KMS-11 (cell line): Measurements from ENCODE around the gene ALG2.
"Not testable (repeated sequence)": the region's sequence is repeated elsewhere in the genome, so short reads cannot be mapped to it uniquely, and the experiment has no call there.

ENCODE experiments used
- H2AFZ ChIP-seq: fragments of 200-600 bp; sonication (generic); 2 replicates; pipeline ENCODE4 v1.6.1; 2016; ENCODE audit warnings: antibody characterized with exemption, mixed run types, low read depth
- H3K27ac ChIP-seq: fragments of 200-600 bp; sonication (generic); 2 replicates; pipeline ENCODE4 v1.6.1; 2016; ENCODE audit warnings: mild to moderate bottlenecking, mixed run types
- H3K27me3 ChIP-seq: fragments of 200-600 bp; sonication (generic); 2 replicates; pipeline ENCODE4 v1.6.1; 2017; ENCODE audit warnings: mild to moderate bottlenecking, low read depth, mixed run types, moderate library complexity; ENCODE audit not compliant: insufficient read depth
- H3K36me3 ChIP-seq: fragments of 200-600 bp; sonication (generic); 2 replicates; pipeline ENCODE4 v1.6.1; 2017; ENCODE audit warnings: mild to moderate bottlenecking, mixed run types; ENCODE audit not compliant: insufficient read depth
- H3K4me1 ChIP-seq: fragments of 200-600 bp; sonication (generic); 2 replicates; pipeline ENCODE4 v1.6.1; 2016; ENCODE audit warnings: mild to moderate bottlenecking, low read depth, mixed run types; ENCODE audit not compliant: poor library complexity, severe bottlenecking
- H3K4me2 ChIP-seq: fragments of 200-600 bp; sonication (generic); 2 replicates; pipeline ENCODE4 v1.7.0; 2016; ENCODE audit warnings: mild to moderate bottlenecking, mixed run types
- H3K4me3 ChIP-seq: fragments of 200-600 bp; sonication (generic); IDR thresholded peaks from 2 replicates; pipeline ENCODE4 v1.6.1; 2017; ENCODE audit warnings: low read depth, low read length, mixed read lengths; ENCODE audit not compliant: insufficient read depth
- H3K79me2 ChIP-seq: fragments of 200-600 bp; sonication (generic); 2 replicates; pipeline ENCODE4 v1.6.1; 2016; ENCODE audit warnings: low read depth, mixed run types; ENCODE audit not compliant: insufficient read depth
- H3K9ac ChIP-seq: fragments of 200-600 bp; sonication (generic); 2 replicates; pipeline ENCODE4 v1.6.1; 2016; ENCODE audit warnings: mild to moderate bottlenecking, mixed run types
- H4K20me1 ChIP-seq: fragments of 200-600 bp; sonication (generic); 2 replicates; pipeline ENCODE4 v1.6.1; 2016; ENCODE audit warnings: mild to moderate bottlenecking, mixed run types; ENCODE audit not compliant: insufficient read depth
- CTCF ChIP-seq: fragments of 200-600 bp; sonication (generic); conservative IDR thresholded peaks from 2 replicates; pipeline ENCODE4 v1.6.1; 2017; ENCODE audit warnings: low read depth, mild to moderate bottlenecking, antibody characterized with exemption, low read length, moderate library complexity, mixed read lengths

ALG2 gene

GRCh38 chr9:99241106-99241505, 19.4 kb upstream of the ALG2 start:
- Histone ChIP-seq H3K27ac (no peak overlapping the region), H3K36me3 (no peaks in the 10 kb centered on the region), H3K4me2 (no peak overlapping the region), H4K20me1 (no peaks in the 10 kb centered on the region), H3K4me1 (peaks cover 70% of the 10 kb centered on the region), H3K27me3 (no peaks in the 10 kb centered on the region), H2AFZ (no peak overlapping the region), H3K9ac (no peak overlapping the region), H3K4me3 (no peak overlapping the region), H3K79me2 (no peaks in the 10 kb centered on the region)
- no peak for TF ChIP-seq CTCF

- Histone ChIP-seq H3K4me2 (no peak overlapping the region), H3K36me3 (no peaks in the 10 kb centered on the region), H2AFZ (no peak overlapping the region), H3K4me1 (peaks cover 71% of the 10 kb centered on the region), H3K79me2 (no peaks in the 10 kb centered on the region), H3K4me3 (no peak overlapping the region), H4K20me1 (no peaks in the 10 kb centered on the region), H3K27ac (no peak overlapping the region), H3K9ac (no peak overlapping the region), H3K27me3 (no peaks in the 10 kb centered on the region)
- TF ChIP-seq CTCF: no peak
Measured at GRCh38 chr9:99239341-99240060, 17.8 kb upstream of the ALG2 start.

- Histone ChIP-seq H3K4me2 (no peak overlapping the region; the same call in 1 of the 2 replicates), H3K4me3 (no peak overlapping the region), H4K20me1 (no peaks in the 10 kb centered on the region), H3K9ac (no peak overlapping the region), H3K4me1 (peaks cover 71% of the 10 kb centered on the region), H3K27me3 (no peaks in the 10 kb centered on the region), H3K36me3 (no peaks in the 10 kb centered on the region), H3K79me2 (no peaks in the 10 kb centered on the region), H2AFZ (no peak overlapping the region), H3K27ac (0 out of 2 replicates have a peak overlapping the region, but pooled peaks have one; percentile 86)
- TF ChIP-seq CTCF: no peak
Measured at GRCh38 chr9:99238331-99238730, 16.6 kb upstream of the ALG2 start.

GRCh38 chr9:99237849-99238248, 16.1 kb upstream of the ALG2 start:
- H2AFZ ChIP-seq, H4K20me1 ChIP-seq, H3K27me3 ChIP-seq, H3K9ac ChIP-seq, H3K4me3 ChIP-seq, H3K36me3 ChIP-seq, H3K79me2 ChIP-seq: not testable (repeated sequence)
- Histone ChIP-seq H3K27ac (peak overlapping the region; percentile 86; the same call in 1 of the 2 replicates), H3K4me1 (peaks cover 72% of the 10 kb centered on the region), H3K4me2 (peak overlapping the region; percentile 79; the same call in 1 of the 2 replicates)

- no peaks in the 10 kb centered on the region for H3K36me3 ChIP-seq
- H3K4me1 ChIP-seq: peaks cover 77% of the 10 kb centered on the region
- no peak overlapping the region for H3K4me3 ChIP-seq
- H2AFZ ChIP-seq: no peak overlapping the region
- no peaks in the 10 kb centered on the region for H3K79me2 ChIP-seq
- H3K27ac ChIP-seq: peak overlapping the region; percentile 86
- no peak for TF ChIP-seq CTCF
- peak overlapping the region; percentile 79; the same call in 1 of the 2 replicates for H3K4me2 ChIP-seq
- H3K9ac ChIP-seq: no peak overlapping the region; the same call in 1 of the 2 replicates
- H4K20me1 ChIP-seq: no peaks in the 10 kb centered on the region
- H3K27me3 ChIP-seq: no peaks in the 10 kb centered on the region
Measured at GRCh38 chr9:99237356-99237755, 15.6 kb upstream of the ALG2 start.
